GM13977 (cell line): Measurements from ENCODE around the gene ANKRD39.
"Not testable (repeated sequence)": the region's sequence is repeated elsewhere in the genome, so short reads cannot be mapped to it uniquely, and the experiment has no call there.

Source experiments
- DNase-seq: peaks from one replicate; pipeline ENCODE4 v3.0.0; 2012; ENCODE audit warnings: low spot score
- in situ Hi-C: fragments of 300-500 bp; cut with MboI; formaldehyde crosslinking; loops from one replicate; pipeline ENCODE4 v1.12.0; 2022; ENCODE audit warnings: low sequenced_read_pairs, low pct_unique_long_range_greater_than_20kb, mixed read lengths, inconsistent platforms; ENCODE audit not compliant: unreplicated experiment
- TF ChIP-seq, protein P1 (sequence below): IDR thresholded peaks from 2 replicates; pipeline ENCODE4 v1.5.1; 2012; ENCODE audit warnings: mild to moderate bottlenecking, control low read depth; ENCODE audit not compliant: insufficient read depth; ENCODE audit errors: extremely low read depth, missing control alignments

The ANKRD39 gene

DNA sequence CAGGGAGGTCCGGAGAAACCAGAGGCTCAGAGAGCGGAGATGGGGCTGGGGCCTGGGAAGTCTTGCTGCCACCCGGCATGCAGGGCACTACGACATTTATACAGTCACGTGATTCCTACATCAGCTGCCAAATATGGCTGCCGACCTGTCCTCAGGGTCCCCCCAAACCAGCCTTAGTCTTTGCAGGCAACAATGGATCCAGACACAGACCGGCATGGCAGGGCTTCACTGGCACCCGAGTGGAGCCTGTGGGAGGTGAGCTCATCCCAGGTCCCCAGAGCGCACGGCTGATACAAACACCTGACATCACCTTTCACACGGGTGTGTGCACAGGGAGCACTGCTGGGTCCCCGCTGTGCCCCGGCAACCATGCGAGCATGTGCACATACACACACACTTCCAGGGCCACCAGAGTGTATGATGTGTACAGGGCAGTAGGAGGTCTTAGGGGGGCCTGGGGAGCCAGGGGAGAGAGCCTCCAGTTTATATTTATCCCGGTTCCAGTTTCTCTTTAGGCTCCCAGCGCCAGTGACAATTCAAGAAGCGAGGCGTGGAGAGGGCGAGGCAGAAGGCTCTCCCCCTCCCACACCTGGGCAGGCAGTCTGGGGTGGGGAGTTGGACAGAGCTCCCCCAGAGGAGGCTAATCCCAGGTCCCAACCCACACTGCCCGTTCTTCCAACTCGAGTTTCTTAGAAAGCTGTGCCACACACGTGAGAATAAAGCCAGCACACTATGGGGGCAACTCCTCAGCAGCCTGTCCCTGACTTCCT lies 9.4 kb upstream of the ANKRD39 start:
- in situ Hi-C loops, result no loop called here
- peak; percentile 28 for DNase-seq
- TF ChIP-seq, protein P1, sequence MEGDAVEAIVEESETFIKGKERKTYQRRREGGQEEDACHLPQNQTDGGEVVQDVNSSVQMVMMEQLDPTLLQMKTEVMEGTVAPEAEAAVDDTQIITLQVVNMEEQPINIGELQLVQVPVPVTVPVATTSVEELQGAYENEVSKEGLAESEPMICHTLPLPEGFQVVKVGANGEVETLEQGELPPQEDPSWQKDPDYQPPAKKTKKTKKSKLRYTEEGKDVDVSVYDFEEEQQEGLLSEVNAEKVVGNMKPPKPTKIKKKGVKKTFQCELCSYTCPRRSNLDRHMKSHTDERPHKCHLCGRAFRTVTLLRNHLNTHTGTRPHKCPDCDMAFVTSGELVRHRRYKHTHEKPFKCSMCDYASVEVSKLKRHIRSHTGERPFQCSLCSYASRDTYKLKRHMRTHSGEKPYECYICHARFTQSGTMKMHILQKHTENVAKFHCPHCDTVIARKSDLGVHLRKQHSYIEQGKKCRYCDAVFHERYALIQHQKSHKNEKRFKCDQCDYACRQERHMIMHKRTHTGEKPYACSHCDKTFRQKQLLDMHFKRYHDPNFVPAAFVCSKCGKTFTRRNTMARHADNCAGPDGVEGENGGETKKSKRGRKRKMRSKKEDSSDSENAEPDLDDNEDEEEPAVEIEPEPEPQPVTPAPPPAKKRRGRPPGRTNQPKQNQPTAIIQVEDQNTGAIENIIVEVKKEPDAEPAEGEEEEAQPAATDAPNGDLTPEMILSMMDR, result no peak

DNA sequence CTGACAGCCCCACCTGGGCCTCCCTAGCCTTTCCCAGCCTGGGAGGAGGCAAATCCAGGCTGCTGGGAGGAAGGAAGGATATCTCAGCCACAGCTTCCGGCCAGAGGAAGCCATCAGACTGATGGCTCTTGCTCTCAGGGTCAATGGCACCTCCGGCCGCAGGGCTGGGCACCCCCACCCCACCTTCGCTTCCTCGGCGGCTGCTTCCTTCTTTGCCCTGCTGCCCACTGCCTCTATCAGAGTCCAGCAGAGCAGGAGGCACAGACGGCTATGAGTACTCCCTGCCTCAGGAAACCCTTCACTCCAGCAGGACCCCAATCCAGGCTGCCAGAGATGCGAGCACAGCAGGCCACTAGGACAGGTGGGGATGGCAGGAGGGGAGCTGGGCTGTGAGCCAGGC lies 8.8 kb upstream of the ANKRD39 start:
- TF ChIP-seq, protein P1, result no peak
- no peak for DNase-seq
- in situ Hi-C loops, result no loop called here

- in situ Hi-C loops, result no loop called here
- no peak for DNase-seq
- TF ChIP-seq, protein P1, result no peak
These were observed 8.3 kb upstream of the ANKRD39 start for GRCh38 chr2:96866149-96866548.

- TF ChIP-seq, protein P1, result no peak
- no peak for DNase-seq
- in situ Hi-C loops, result no loop called here
These were observed 7.8 kb upstream of the ANKRD39 start for GRCh38 chr2:96865654-96866053.

DNA sequence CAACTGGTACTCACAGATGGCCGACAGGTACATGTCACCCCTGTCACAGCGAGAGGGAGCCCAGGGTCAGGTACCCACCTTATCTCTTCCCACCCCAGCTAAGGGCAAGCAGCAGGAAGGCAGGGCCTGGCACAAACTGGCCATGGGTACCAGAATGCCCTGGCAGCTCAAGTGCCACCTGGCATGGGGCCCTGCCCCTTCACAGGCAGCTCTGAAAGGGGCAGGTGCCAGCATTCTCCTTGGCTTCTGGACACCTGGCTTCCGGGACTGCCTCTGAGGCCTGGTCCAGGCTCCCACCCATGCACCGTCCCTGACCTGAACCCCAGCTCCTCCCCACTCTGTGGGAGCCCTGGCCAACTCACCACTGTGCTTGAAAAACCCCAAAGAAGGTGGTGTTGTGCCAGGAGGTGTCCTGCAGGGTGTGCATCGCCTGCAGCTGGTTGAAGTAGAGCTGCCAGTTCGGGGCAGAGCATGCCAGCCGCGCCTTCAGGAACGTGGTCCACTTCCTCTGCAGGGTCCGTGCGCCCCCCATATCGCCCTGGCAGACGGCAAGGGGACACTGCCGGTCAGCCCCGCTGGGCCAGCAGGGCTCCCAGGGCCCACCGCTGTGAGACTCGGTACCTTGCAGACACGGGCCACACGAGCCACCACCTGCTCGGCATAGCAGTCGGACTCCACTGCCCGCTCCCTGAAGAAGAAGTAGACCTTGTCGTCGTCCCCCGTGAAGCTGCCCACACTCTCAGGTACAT lies 6.7 kb upstream of the ANKRD39 start:
- TF ChIP-seq, protein P1, result no peak
- in situ Hi-C loops, result no loop called here
- no peak for DNase-seq

- in situ Hi-C loops, result no loop called here
- TF ChIP-seq, protein P1, result no peak
- no peak for DNase-seq
These were observed 5.9 kb upstream of the ANKRD39 start for GRCh38 chr2:96863575-96864342.

DNA sequence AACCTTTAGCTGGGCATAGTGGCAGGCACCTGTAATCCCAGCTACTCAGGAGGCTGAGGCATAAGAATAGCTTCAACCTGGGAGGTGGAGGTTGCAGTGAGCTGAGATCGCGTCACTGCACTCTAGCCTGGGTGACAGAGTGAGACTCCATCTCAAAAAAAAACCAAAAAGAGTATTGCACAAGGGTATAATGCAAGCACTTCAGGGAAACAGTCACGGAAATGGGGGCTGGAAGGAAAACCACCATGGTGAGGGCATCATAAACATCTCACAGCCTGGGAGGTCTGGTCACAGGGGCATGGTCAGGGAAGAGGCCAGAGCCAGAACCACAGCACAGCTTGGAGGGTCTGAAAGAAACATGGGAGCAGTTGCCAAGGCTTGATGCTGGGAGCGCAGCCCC lies 5.2 kb upstream of the ANKRD39 start:
- DNase-seq, in situ Hi-C loops: not testable (repeated sequence)
